Measurements from ENCODE around the gene CPNE7.
A peak's percentile ranks its signal among the peaks of the same experiment; 100 is the strongest.
"Not testable (repeated sequence)": the region's sequence is repeated elsewhere in the genome, so short reads cannot be mapped to it uniquely, and the experiment has no call there.

Gene CPNE7

GRCh38 chr16:89584768-89585549, 9.4 kb downstream of the CPNE7 start:
- DNase-seq = no peak

GRCh38 chr16:89586218-89586617, 10.7 kb downstream of the CPNE7 start:
- no peak for DNase-seq

GRCh38 chr16:89586853-89587252, 11.3 kb downstream of the CPNE7 start:
- DNase-seq = no peak

- DNase-seq = not testable (repeated sequence)
Observed at GRCh38 chr16:89587676-89588075, 12.1 kb downstream of the CPNE7 start.

- DNase-seq = no peak
Observed at GRCh38 chr16:89588413-89589109, 13.0 kb downstream of the CPNE7 start.

GRCh38 chr16:89589241-89589926, 13.8 kb downstream of the CPNE7 start:
- DNase-seq = no peak

- DNase-seq = no peak
Observed at GRCh38 chr16:89593841-89594240, 18.3 kb downstream of the CPNE7 start.

- no peak for DNase-seq
Observed at GRCh38 chr16:89595330-89596060, 19.9 kb downstream of the CPNE7 start.

- DNase-seq = peak; percentile 9
Observed at GRCh38 chr16:89596061-89596689, 20.6 kb downstream of the CPNE7 start.

- DNase-seq = no peak
Observed at GRCh38 chr16:89596957-89597649, 21.5 kb downstream of the CPNE7 start.

GRCh38 chr16:89598199-89598598, 22.6 kb downstream of the CPNE7 start:
- DNase-seq = no peak

- no peak for DNase-seq
Observed at GRCh38 chr16:89599451-89599858, 23.9 kb downstream of the CPNE7 start.

- DNase-seq = no peak
Observed at GRCh38 chr16:89599902-89600301, 24.3 kb downstream of the CPNE7 start.

- DNase-seq = no peak
Observed at GRCh38 chr16:89600427-89600826, 24.9 kb downstream of the CPNE7 start.

- DNase-seq = no peak
Observed at GRCh38 chr16:89600956-89601355, 25.4 kb downstream of the CPNE7 start.

GRCh38 chr16:89601906-89602272, 26.3 kb downstream of the CPNE7 start:
- no peak for DNase-seq

- peak; percentile 73 for DNase-seq
Observed at GRCh38 chr16:89602273-89602951, 26.9 kb downstream of the CPNE7 start.

- no peak for DNase-seq
Observed at GRCh38 chr16:89602952-89603590, 27.5 kb downstream of the CPNE7 start.

- DNase-seq = no peak
Observed at GRCh38 chr16:89604764-89605163, 29.2 kb downstream of the CPNE7 start.

GRCh38 chr16:89605186-89605970, 29.8 kb downstream of the CPNE7 start:
- DNase-seq = peak; percentile 26

All from left hindlimb (tissue), 1 donor.